ENCODE data around the gene GABRB1.

Gene GABRB1

GRCh38 chr4:47068986-47069385, 37.6 kb downstream of the GABRB1 start:
- Histone ChIP-seq H3K9me3 (ENCODE audit: control insufficient read depth in 5 of 5, low read length in 5 of 5) (no peaks in the 10 kb centered on the region), H3K4me1 (ENCODE audit: control insufficient read depth in 5 of 5, insufficient read depth in 5 of 5, low read length in 5 of 5) (peaks cover 0 to 3% (median 0%) of the 10 kb centered on the region in 5 donors), H3K4me3 (ENCODE audit: low read depth in 1 of 5, low read length in 5 of 5) (no peak overlapping the region), H3K27me3 (ENCODE audit: control insufficient read depth in 5 of 5, insufficient read depth in 4 of 5, low read length in 5 of 5) (no peaks in the 10 kb centered on the region), H3K27ac (ENCODE audit: low read depth, low read length) (no peak overlapping the region), H3K36me3 (ENCODE audit: control insufficient read depth in 5 of 5, insufficient read depth in 5 of 5, low read length in 5 of 5) (no peaks in the 10 kb centered on the region), H3K9ac (ENCODE audit: low read length in 5 of 5) (no peak overlapping the region)

GRCh38 chr4:47071901-47072341, 40.6 kb downstream of the GABRB1 start:
- H3K27me3 ChIP-seq (ENCODE audit: control insufficient read depth in 5 of 5, insufficient read depth in 4 of 5, low read length in 5 of 5): no peaks in the 10 kb centered on the region
- H3K9me3 ChIP-seq (ENCODE audit: control insufficient read depth in 5 of 5, low read length in 5 of 5): no peaks in the 10 kb centered on the region
- H3K4me3 ChIP-seq (ENCODE audit: low read depth in 1 of 5, low read length in 5 of 5): no peak overlapping the region
- no peak overlapping the region for H3K9ac ChIP-seq (ENCODE audit: low read length in 5 of 5)
- no peak overlapping the region for H3K27ac ChIP-seq (ENCODE audit: low read depth, low read length)
- H3K4me1 ChIP-seq (ENCODE audit: control insufficient read depth in 5 of 5, insufficient read depth in 5 of 5, low read length in 5 of 5): peaks cover 0 to 6% (median 0%) of the 10 kb centered on the region in 5 donors
- H3K36me3 ChIP-seq (ENCODE audit: control insufficient read depth in 5 of 5, insufficient read depth in 5 of 5, low read length in 5 of 5): no peaks in the 10 kb centered on the region

GRCh38 chr4:47073647-47074046, 42.3 kb downstream of the GABRB1 start:
- no peak overlapping the region for H3K27ac ChIP-seq (ENCODE audit: low read depth, low read length)
- H3K4me3 ChIP-seq (ENCODE audit: low read depth in 1 of 5, low read length in 5 of 5): no peak overlapping the region
- no peaks in the 10 kb centered on the region for H3K36me3 ChIP-seq (ENCODE audit: control insufficient read depth in 5 of 5, insufficient read depth in 5 of 5, low read length in 5 of 5)
- no peaks in the 10 kb centered on the region for H3K9me3 ChIP-seq (ENCODE audit: control insufficient read depth in 5 of 5, low read length in 5 of 5)
- peaks cover 0 to 6% (median 0%) of the 10 kb centered on the region in 5 donors for H3K4me1 ChIP-seq (ENCODE audit: control insufficient read depth in 5 of 5, insufficient read depth in 5 of 5, low read length in 5 of 5)
- no peak overlapping the region for H3K9ac ChIP-seq (ENCODE audit: low read length in 5 of 5)
- H3K27me3 ChIP-seq (ENCODE audit: control insufficient read depth in 5 of 5, insufficient read depth in 4 of 5, low read length in 5 of 5): no peaks in the 10 kb centered on the region

- no peaks in the 10 kb centered on the region for H3K36me3 ChIP-seq (ENCODE audit: control insufficient read depth in 5 of 5, insufficient read depth in 5 of 5, low read length in 5 of 5)
- H3K9ac ChIP-seq (ENCODE audit: low read length in 5 of 5): no peak overlapping the region
- no peak overlapping the region for H3K4me3 ChIP-seq (ENCODE audit: low read depth in 1 of 5, low read length in 5 of 5)
- H3K9me3 ChIP-seq (ENCODE audit: control insufficient read depth in 5 of 5, low read length in 5 of 5): no peaks in the 10 kb centered on the region
- peaks cover 0 to 6% (median 0%) of the 10 kb centered on the region in 5 donors for H3K4me1 ChIP-seq (ENCODE audit: control insufficient read depth in 5 of 5, insufficient read depth in 5 of 5, low read length in 5 of 5)
- no peak overlapping the region for H3K27ac ChIP-seq (ENCODE audit: low read depth, low read length)
- no peaks in the 10 kb centered on the region for H3K27me3 ChIP-seq (ENCODE audit: control insufficient read depth in 5 of 5, insufficient read depth in 4 of 5, low read length in 5 of 5)
Measured at GRCh38 chr4:47074816-47075215, 43.4 kb downstream of the GABRB1 start.

- H3K9me3 ChIP-seq (ENCODE audit: control insufficient read depth in 5 of 5, low read length in 5 of 5): no peaks in the 10 kb centered on the region
- H3K4me1 ChIP-seq (ENCODE audit: control insufficient read depth in 5 of 5, insufficient read depth in 5 of 5, low read length in 5 of 5): peaks cover 0 to 6% (median 0%) of the 10 kb centered on the region in 5 donors
- no peak overlapping the region for H3K4me3 ChIP-seq (ENCODE audit: low read depth in 1 of 5, low read length in 5 of 5)
- no peaks in the 10 kb centered on the region for H3K36me3 ChIP-seq (ENCODE audit: control insufficient read depth in 5 of 5, insufficient read depth in 5 of 5, low read length in 5 of 5)
- H3K27ac ChIP-seq (ENCODE audit: low read depth, low read length): no peak overlapping the region
- no peaks in the 10 kb centered on the region for H3K27me3 ChIP-seq (ENCODE audit: control insufficient read depth in 5 of 5, insufficient read depth in 4 of 5, low read length in 5 of 5)
- no peak overlapping the region for H3K9ac ChIP-seq (ENCODE audit: low read length in 5 of 5)
Measured at GRCh38 chr4:47075262-47075661, 43.9 kb downstream of the GABRB1 start.

GRCh38 chr4:47075919-47076318, 44.6 kb downstream of the GABRB1 start:
- Histone ChIP-seq H3K9ac (ENCODE audit: low read length in 5 of 5) (no peak overlapping the region), H3K4me3 (ENCODE audit: low read depth in 1 of 5, low read length in 5 of 5) (no peak overlapping the region), H3K4me1 (ENCODE audit: control insufficient read depth in 5 of 5, insufficient read depth in 5 of 5, low read length in 5 of 5) (peaks cover 0 to 6% (median 0%) of the 10 kb centered on the region in 5 donors), H3K9me3 (ENCODE audit: control insufficient read depth in 5 of 5, low read length in 5 of 5) (no peaks in the 10 kb centered on the region), H3K27ac (ENCODE audit: low read depth, low read length) (no peak overlapping the region), H3K27me3 (ENCODE audit: control insufficient read depth in 5 of 5, insufficient read depth in 4 of 5, low read length in 5 of 5) (no peaks in the 10 kb centered on the region), H3K36me3 (ENCODE audit: control insufficient read depth in 5 of 5, insufficient read depth in 5 of 5, low read length in 5 of 5) (no peaks in the 10 kb centered on the region)

- Histone ChIP-seq H3K9me3 (ENCODE audit: control insufficient read depth in 5 of 5, low read length in 5 of 5) (no peaks in the 10 kb centered on the region), H3K27ac (ENCODE audit: low read depth, low read length) (no peak overlapping the region), H3K36me3 (ENCODE audit: control insufficient read depth in 5 of 5, insufficient read depth in 5 of 5, low read length in 5 of 5) (no peaks in the 10 kb centered on the region), H3K4me1 (ENCODE audit: control insufficient read depth in 5 of 5, insufficient read depth in 5 of 5, low read length in 5 of 5) (no peaks in the 10 kb centered on the region), H3K27me3 (ENCODE audit: control insufficient read depth in 5 of 5, insufficient read depth in 4 of 5, low read length in 5 of 5) (peaks cover 0 to 7% (median 0%) of the 10 kb centered on the region in 5 donors), H3K4me3 (ENCODE audit: low read depth in 1 of 5, low read length in 5 of 5) (no peak overlapping the region), H3K9ac (ENCODE audit: low read length in 5 of 5) (no peak overlapping the region)
Measured at GRCh38 chr4:47084111-47084510, 52.7 kb downstream of the GABRB1 start.

GRCh38 chr4:47084795-47085194, 53.4 kb downstream of the GABRB1 start:
- Histone ChIP-seq H3K4me1 (ENCODE audit: control insufficient read depth in 5 of 5, insufficient read depth in 5 of 5, low read length in 5 of 5) (no peaks in the 10 kb centered on the region), H3K36me3 (ENCODE audit: control insufficient read depth in 5 of 5, insufficient read depth in 5 of 5, low read length in 5 of 5) (no peaks in the 10 kb centered on the region), H3K9me3 (ENCODE audit: control insufficient read depth in 5 of 5, low read length in 5 of 5) (no peaks in the 10 kb centered on the region), H3K27ac (ENCODE audit: low read depth, low read length) (no peak overlapping the region), H3K27me3 (ENCODE audit: control insufficient read depth in 5 of 5, insufficient read depth in 4 of 5, low read length in 5 of 5) (peaks cover 0 to 7% (median 0%) of the 10 kb centered on the region in 5 donors), H3K9ac (ENCODE audit: low read length in 5 of 5) (no peak overlapping the region), H3K4me3 (ENCODE audit: low read depth in 1 of 5, low read length in 5 of 5) (no peak overlapping the region)

GRCh38 chr4:47088298-47088697, 56.9 kb downstream of the GABRB1 start:
- Histone ChIP-seq H3K4me1 (ENCODE audit: control insufficient read depth in 5 of 5, insufficient read depth in 5 of 5, low read length in 5 of 5) (no peaks in the 10 kb centered on the region), H3K9me3 (ENCODE audit: control insufficient read depth in 5 of 5, low read length in 5 of 5) (no peaks in the 10 kb centered on the region), H3K36me3 (ENCODE audit: control insufficient read depth in 5 of 5, insufficient read depth in 5 of 5, low read length in 5 of 5) (no peaks in the 10 kb centered on the region), H3K27me3 (ENCODE audit: control insufficient read depth in 5 of 5, insufficient read depth in 4 of 5, low read length in 5 of 5) (peaks cover 0 to 4% (median 0%) of the 10 kb centered on the region in 5 donors), H3K4me3 (ENCODE audit: low read depth in 1 of 5, low read length in 5 of 5) (no peak overlapping the region), H3K27ac (ENCODE audit: low read depth, low read length) (no peak overlapping the region), H3K9ac (ENCODE audit: low read length in 5 of 5) (no peak overlapping the region)

- Histone ChIP-seq H3K9ac (ENCODE audit: low read length in 5 of 5) (no peak overlapping the region), H3K4me1 (ENCODE audit: control insufficient read depth in 5 of 5, insufficient read depth in 5 of 5, low read length in 5 of 5) (no peaks in the 10 kb centered on the region)
Measured at GRCh38 chr4:47095884-47096283, 64.5 kb downstream of the GABRB1 start.

GRCh38 chr4:47101453-47101852, 70.1 kb downstream of the GABRB1 start:
- Histone ChIP-seq H3K27me3 (ENCODE audit: control insufficient read depth in 5 of 5, insufficient read depth in 4 of 5, low read length in 5 of 5) (no peaks in the 10 kb centered on the region), H3K36me3 (ENCODE audit: control insufficient read depth in 5 of 5, insufficient read depth in 5 of 5, low read length in 5 of 5) (no peaks in the 10 kb centered on the region)

More at GRCh38 chr4:47095884-47096283, 64.5 kb downstream of the GABRB1 start:
- H3K4me3 ChIP-seq (ENCODE audit: low read depth in 1 of 5, low read length in 5 of 5): no peak overlapping the region
- H3K27ac ChIP-seq (ENCODE audit: low read depth, low read length): no peak overlapping the region
- H3K36me3 ChIP-seq (ENCODE audit: control insufficient read depth in 5 of 5, insufficient read depth in 5 of 5, low read length in 5 of 5): no peaks in the 10 kb centered on the region
- no peaks in the 10 kb centered on the region for H3K9me3 ChIP-seq (ENCODE audit: control insufficient read depth in 5 of 5, low read length in 5 of 5)
- no peaks in the 10 kb centered on the region for H3K27me3 ChIP-seq (ENCODE audit: control insufficient read depth in 5 of 5, insufficient read depth in 4 of 5, low read length in 5 of 5)

More at GRCh38 chr4:47101453-47101852, 70.1 kb downstream of the GABRB1 start:
- Histone ChIP-seq H3K9me3 (ENCODE audit: control insufficient read depth in 5 of 5, low read length in 5 of 5) (no peaks in the 10 kb centered on the region), H3K9ac (ENCODE audit: low read length in 5 of 5) (no peak overlapping the region), H3K4me1 (ENCODE audit: control insufficient read depth in 5 of 5, insufficient read depth in 5 of 5, low read length in 5 of 5) (no peaks in the 10 kb centered on the region), H3K4me3 (ENCODE audit: low read depth in 1 of 5, low read length in 5 of 5) (no peak overlapping the region), H3K27ac (ENCODE audit: low read depth, low read length) (no peak overlapping the region)

All from subcutaneous abdominal adipose tissue (tissue), 5 donors.